Subcutaneous abdominal adipose tissue (tissue), 5 donors: ENCODE data around the gene FXYD3.
"Not testable (repeated sequence)": the region's sequence is repeated elsewhere in the genome, so short reads cannot be mapped to it uniquely, and the experiment has no call there.

Experiments used
- H3K27ac ChIP-seq: one replicate; pipeline ENCODE4 v1.7.0; 2013; ENCODE audit warnings: low read depth, mild to moderate bottlenecking, inconsistent platforms, low read length, moderate library complexity
- H3K27me3 ChIP-seq, 5 donors: one replicate each; pipeline ENCODE4 v1.7.0; 2013; ENCODE audit warnings: low read length in 5 of 5, inconsistent platforms in 1 of 5; ENCODE audit not compliant: control insufficient read depth in 5 of 5, insufficient read depth in 4 of 5
- H3K36me3 ChIP-seq, 5 donors: one replicate each; pipeline ENCODE4 v1.7.0; 2013; ENCODE audit warnings: low read length in 5 of 5; ENCODE audit not compliant: control insufficient read depth in 5 of 5, insufficient read depth in 5 of 5
- H3K4me1 ChIP-seq, 5 donors: one replicate each; pipeline ENCODE4 v1.7.0; 2013; ENCODE audit warnings: low read length in 5 of 5, mild to moderate bottlenecking in 3 of 5, moderate library complexity in 1 of 5; ENCODE audit not compliant: control insufficient read depth in 5 of 5, insufficient read depth in 5 of 5
- H3K4me3 ChIP-seq, 5 donors: one replicate each; pipeline ENCODE4 v1.7.0; 2013; ENCODE audit warnings: low read length in 5 of 5, low read depth in 1 of 5
- H3K9ac ChIP-seq, 5 donors: one replicate each; pipeline ENCODE4 v1.7.0; 2013; ENCODE audit warnings: low read length in 5 of 5, mild to moderate bottlenecking in 4 of 5, moderate library complexity in 3 of 5
- H3K9me3 ChIP-seq, 5 donors: one replicate each; pipeline ENCODE4 v1.7.0; 2013; ENCODE audit warnings: low read length in 5 of 5; ENCODE audit not compliant: control insufficient read depth in 5 of 5
- donor health status: healthy.
- donor health status: healthy.
- donor health status: healthy.
- donor health status: healthy.
- donor health status: healthy.

FXYD3 gene

DNA sequence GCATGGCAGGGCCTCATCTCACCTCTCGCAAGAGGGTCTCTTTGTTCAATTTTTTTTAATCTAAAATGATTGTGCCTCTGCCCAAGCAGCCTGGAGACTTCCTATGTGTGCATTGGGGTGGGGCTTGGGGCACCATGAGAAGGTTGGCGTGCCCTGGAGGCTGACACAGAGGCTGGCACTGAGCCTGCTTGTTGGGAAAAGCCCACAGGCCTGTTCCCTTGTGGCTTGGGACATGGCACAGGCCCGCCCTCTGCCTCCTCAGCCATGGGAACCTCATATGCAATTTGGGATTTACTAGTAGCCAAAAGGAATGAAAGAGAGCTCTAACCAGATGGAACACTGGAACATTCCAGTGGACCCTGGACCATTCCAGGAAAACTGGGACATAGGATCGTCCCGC, 8.0 kb downstream of the FXYD3 start:
- Histone ChIP-seq H3K27me3 (peaks cover 0 to 2% (median 0%) of the 10 kb centered on the region in 5 donors), H3K4me3 (peak overlapping the region in 4 of 5 donors; percentile 64 to 79 (median 72)), H3K36me3 (no peaks in the 10 kb centered on the region), H3K9me3 (peaks cover 0 to 3% (median 0%) of the 10 kb centered on the region in 5 donors), H3K27ac (peak overlapping the region; percentile 97), H3K9ac (peak overlapping the region in 3 of 5 donors; percentile 71 to 93 (median 80)), H3K4me1 (peaks cover 14 to 84% (median 80%) of the 10 kb centered on the region in 5 donors)

GRCh38 chr19:35124098-35125060, 8.8 kb downstream of the FXYD3 start:
- peaks cover 14 to 76% (median 73%) of the 10 kb centered on the region in 5 donors for H3K4me1 ChIP-seq
- peaks cover 0 to 3% (median 0%) of the 10 kb centered on the region in 5 donors for H3K9me3 ChIP-seq
- H3K36me3 ChIP-seq: no peaks in the 10 kb centered on the region
- peak overlapping the region; percentile 70 to 93 (median 80) for H3K9ac ChIP-seq
- H3K27ac ChIP-seq: peak overlapping the region; percentile 97
- H3K27me3 ChIP-seq: peaks cover 0 to 2% (median 0%) of the 10 kb centered on the region in 5 donors
- H3K4me3 ChIP-seq: peak overlapping the region; percentile 64 to 86 (median 74)

- Histone ChIP-seq H3K9ac (no peak overlapping the region), H3K4me3 (peak overlapping the region in 3 of 5 donors; percentile 10 to 86 (median 69)), H3K27me3 (peaks cover 0 to 2% (median 0%) of the 10 kb centered on the region in 5 donors), H3K36me3 (no peaks in the 10 kb centered on the region), H3K27ac (peak overlapping the region; percentile 97), H3K4me1 (peaks cover 14 to 71% (median 66%) of the 10 kb centered on the region in 5 donors), H3K9me3 (peaks cover 0 to 3% (median 0%) of the 10 kb centered on the region in 5 donors)
Observed at GRCh38 chr19:35125270-35125717, 9.7 kb downstream of the FXYD3 start.

GRCh38 chr19:35125749-35126623, 10.4 kb downstream of the FXYD3 start:
- peaks cover 14 to 64% (median 59%) of the 10 kb centered on the region in 5 donors for H3K4me1 ChIP-seq
- peak overlapping the region; percentile 10 to 48 (median 21) for H3K4me3 ChIP-seq
- H3K9ac ChIP-seq: peak overlapping the region in 1 of 5 donors; percentile 16
- H3K9me3 ChIP-seq: peaks cover 0 to 3% (median 0%) of the 10 kb centered on the region in 5 donors
- no peak overlapping the region for H3K27ac ChIP-seq
- H3K27me3 ChIP-seq: peaks cover 0 to 2% (median 0%) of the 10 kb centered on the region in 5 donors
- peaks cover 0 to 2% (median 0%) of the 10 kb centered on the region in 5 donors for H3K36me3 ChIP-seq

DNA sequence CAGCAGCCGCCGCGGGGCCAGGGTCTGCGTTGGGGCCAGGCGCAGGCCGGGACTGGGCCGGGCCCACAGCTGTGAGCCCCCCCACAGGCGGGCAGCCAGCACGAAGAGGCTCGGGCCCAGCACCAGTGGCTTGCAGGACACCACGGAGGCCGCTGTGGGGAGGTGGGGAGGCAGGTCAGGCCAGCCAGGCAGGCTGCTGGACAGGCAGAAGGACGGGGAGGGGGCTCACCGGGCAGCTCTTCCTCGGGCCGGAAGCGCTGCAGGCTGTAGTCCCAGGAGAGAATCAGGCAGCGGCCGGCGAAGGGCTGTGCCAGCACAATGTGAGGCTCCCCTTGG, 11.0 kb downstream of the FXYD3 start:
- peaks cover 0 to 2% (median 0%) of the 10 kb centered on the region in 5 donors for H3K27me3 ChIP-seq
- peaks cover 0 to 3% (median 0%) of the 10 kb centered on the region in 5 donors for H3K9me3 ChIP-seq
- H3K4me1 ChIP-seq: peaks cover 11 to 58% (median 53%) of the 10 kb centered on the region in 5 donors
- H3K4me3 ChIP-seq: peak overlapping the region in 3 of 5 donors; percentile 10 to 48 (median 21)
- peak overlapping the region in 1 of 5 donors; percentile 16 for H3K9ac ChIP-seq
- H3K36me3 ChIP-seq: peaks cover 0 to 2% (median 0%) of the 10 kb centered on the region in 5 donors
- no peak overlapping the region for H3K27ac ChIP-seq

GRCh38 chr19:35127871-35128270, 12.2 kb downstream of the FXYD3 start:
- peaks cover 11 to 45% (median 41%) of the 10 kb centered on the region in 5 donors for H3K4me1 ChIP-seq
- H3K4me3 ChIP-seq: no peak overlapping the region
- no peak overlapping the region for H3K27ac ChIP-seq
- peaks cover 0 to 2% (median 0%) of the 10 kb centered on the region in 5 donors for H3K27me3 ChIP-seq
- H3K9me3 ChIP-seq: peaks cover 0 to 3% (median 0%) of the 10 kb centered on the region in 5 donors
- H3K9ac ChIP-seq: no peak overlapping the region
- peaks cover 0 to 2% (median 0%) of the 10 kb centered on the region in 5 donors for H3K36me3 ChIP-seq

- Histone ChIP-seq H3K27me3 (peaks cover 0 to 2% (median 0%) of the 10 kb centered on the region in 5 donors), H3K4me3 (no peak overlapping the region), H3K9me3 (peaks cover 0 to 3% (median 0%) of the 10 kb centered on the region in 5 donors), H3K36me3 (peaks cover 0 to 2% (median 0%) of the 10 kb centered on the region in 5 donors), H3K27ac (no peak overlapping the region), H3K9ac (no peak overlapping the region), H3K4me1 (peaks cover 7 to 39% (median 34%) of the 10 kb centered on the region in 5 donors)
Observed at GRCh38 chr19:35128398-35129057, 12.9 kb downstream of the FXYD3 start.

DNA sequence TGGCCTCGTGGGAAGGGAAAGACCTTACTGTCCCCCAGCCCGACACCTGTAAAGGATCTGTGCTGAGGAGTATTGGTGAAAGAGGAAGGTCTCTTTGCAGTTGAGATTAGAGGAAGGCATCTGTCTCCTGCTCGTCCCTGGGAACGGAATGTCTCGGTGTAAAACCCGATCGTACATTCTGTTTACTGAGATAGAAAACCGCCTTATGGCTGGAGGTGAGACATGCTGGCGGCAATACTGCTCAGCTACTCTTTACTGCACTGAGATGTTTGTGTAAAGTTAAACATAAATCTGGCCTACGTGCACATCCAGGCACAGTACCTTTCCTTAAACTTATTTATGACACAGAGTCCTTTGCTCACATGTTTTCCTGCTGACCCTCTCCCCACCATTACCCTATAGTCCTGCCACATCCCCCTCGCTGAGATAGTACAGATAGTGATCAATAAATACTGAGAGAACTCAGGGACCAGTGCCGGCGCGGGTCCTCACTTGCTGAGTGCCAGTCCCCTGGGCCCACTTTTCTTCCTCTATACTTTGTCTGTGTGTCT, 14.2 kb downstream of the FXYD3 start:
- not testable (repeated sequence) for H3K36me3 ChIP-seq, H3K27me3 ChIP-seq, H3K9me3 ChIP-seq, H3K27ac ChIP-seq, H3K4me3 ChIP-seq, H3K9ac ChIP-seq
- peaks cover 0 to 33% (median 22%) of the 10 kb centered on the region in 5 donors for H3K4me1 ChIP-seq
